ENCODE results near the gene MAML3. TPM values are rescaled to one million over a fixed set of nuclear protein-coding genes. Genes with fewer than 3 reads are reported as not detected.

Gene MAML3
- total and polyA plus RNA-seq, 2 of the 13 experiments (the other 11 are each of a cell fraction or from before 2014, with no cell fraction given) = 0.05 to 0.13 TPM

DNA sequence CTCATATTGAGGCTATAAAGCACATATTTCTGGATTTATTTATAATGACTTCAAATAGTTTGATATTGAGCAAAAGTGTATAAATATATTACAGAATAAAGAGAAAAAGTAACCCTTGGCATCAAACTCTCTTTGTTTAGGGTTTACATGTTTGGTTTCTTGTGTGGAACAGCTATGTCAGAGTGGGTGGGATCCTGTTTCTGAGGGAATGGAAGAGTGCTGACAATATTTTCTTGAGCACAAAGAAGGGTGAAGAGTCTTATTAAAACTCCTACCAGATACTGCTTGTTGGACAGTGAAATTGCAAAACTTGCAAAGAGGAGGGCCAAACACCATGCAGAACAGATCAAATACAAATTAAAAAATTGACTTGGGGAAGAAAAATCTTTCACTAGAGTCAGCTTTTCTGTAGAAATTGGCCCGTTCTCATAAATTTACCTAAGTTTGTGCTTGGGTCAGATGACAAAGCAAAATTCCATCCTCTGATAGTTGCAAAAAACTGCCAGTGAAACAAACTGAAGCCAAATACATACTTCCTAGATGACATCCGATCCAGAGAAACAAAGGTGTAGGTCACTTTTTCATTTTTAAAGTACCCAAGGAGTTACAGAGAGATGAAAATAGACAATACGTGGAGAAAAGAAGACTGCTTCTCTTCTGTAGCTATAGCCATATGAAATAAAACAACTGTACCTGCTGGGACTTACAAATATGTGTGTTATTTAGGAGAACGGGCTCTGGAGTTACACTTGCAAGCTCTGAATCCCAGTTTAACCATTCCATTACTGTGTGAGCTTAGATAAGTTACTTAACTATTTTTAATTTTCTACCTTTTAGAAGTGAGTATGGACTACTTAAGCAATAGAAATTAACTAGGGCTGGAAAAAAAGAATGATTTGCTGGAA, 133.3 kb downstream of the MAML3 start:
- peaks cover 6% of the 10 kb centered on the region; the same call in 1 of the 2 replicates for H3K9me3 ChIP-seq (ENCODE audit: low read length)
- no peaks in the 10 kb centered on the region for H3K27me3 ChIP-seq (ENCODE audit: control insufficient read depth in 1 of 2, insufficient read depth in 2 of 2, low read length in 2 of 2)
- no peaks in the 10 kb centered on the region for H3K79me2 ChIP-seq (ENCODE audit: insufficient read depth, low read length)
- ATAC-seq = no peak
- ChIA-PET CTCF (ENCODE audit: low intra/inter-chr PET ratio, low total read pairs) (no interaction called here), POLR2A (no interaction called here)
- peak overlapping the region; percentile 19 for H3K27ac ChIP-seq (ENCODE audit: extremely low read length, insufficient read depth, low read length)
- intact Hi-C loops (cut with micrococcal nuclease; ENCODE audit: unreplicated experiment) = no loop called here
- 32% methylated on average over 4 of the region's 4 CpGs for WGBS (ENCODE audit: low lambda C conversion rate)
- H3K36me3 ChIP-seq (replicated peaks in 1 of 2; ENCODE audit: control insufficient read depth in 1 of 2, insufficient read depth in 2 of 2, low read length in 2 of 2) = no peaks in the 10 kb centered on the region
- no peak overlapping the region; a peak in 1 of 6 replicates for H3K4me3 ChIP-seq (replicated peaks in 1 of 3; ENCODE audit: insufficient read depth in 1 of 3, low read depth in 2 of 3, low read length in 3 of 3)
- DNase-seq (ENCODE audit: low spot score) = no peak
- TF ChIP-seq ATF6 (CRISPR knock-in tag; conservative IDR thresholded peaks at IDR 0.05) (no peak), THAP9 (CRISPR knock-in tag; IDR thresholded peaks at IDR 0.05; ENCODE audit: borderline replicate concordance) (no peak), FOXA1 (IDR thresholded peaks at IDR 0.05) (no peak), FOXA1 (CRISPR knock-in tag; IDR thresholded peaks at IDR 0.05) (no peak), SMARCE1 (IDR thresholded peaks at IDR 0.05; ENCODE audit: borderline replicate concordance) (no peak), MXD3 (CRISPR knock-in tag; IDR thresholded peaks at IDR 0.05) (no peak), CCDC6 (CRISPR knock-in tag; IDR thresholded peaks at IDR 0.05) (no peak), SMYD3 (CRISPR knock-in tag; IDR thresholded peaks at IDR 0.05) (no peak), XRCC5 (optimal IDR thresholded peaks at IDR 0.05; ENCODE audit: low read length) (no peak), ZNF605 (CRISPR knock-in tag; IDR thresholded peaks at IDR 0.05) (no peak), ZNF563 (CRISPR knock-in tag; IDR thresholded peaks at IDR 0.05) (no peak), HNF4G (IDR thresholded peaks at IDR 0.05; ENCODE audit: borderline replicate concordance, low read depth, low read length) (no peak), HNF4G (CRISPR knock-in tag; IDR thresholded peaks at IDR 0.05; ENCODE audit: borderline replicate concordance, low read depth) (no peak), ZNF761 (CRISPR knock-in tag; conservative IDR thresholded peaks at IDR 0.05) (no peak)
- H4K20me1 ChIP-seq (ENCODE audit: insufficient read depth, low read length) = no peaks in the 10 kb centered on the region
- H3K9ac ChIP-seq (ENCODE audit: insufficient read depth, low read depth, low read length) = no peak overlapping the region
- peaks cover 33% of the 10 kb centered on the region for H3K4me1 ChIP-seq (ENCODE audit: insufficient read depth, low read length)
- FAIRE-seq = no peak
- peak overlapping the region; percentile 71 for H3K4me2 ChIP-seq (ENCODE audit: low read depth, low read length)
- in situ Hi-C loops (cut with HindIII; ENCODE audit: extremely low pct_ligation_motif_present, low pct_unique_long_range_greater_than_20kb) = loop anchor here (25.0 kb wide), 1 partner anchor 817 kb away; no protein-coding TSS in a partner anchor
- no peak overlapping the region for H2AFZ ChIP-seq (ENCODE audit: low read length)
- BruUV-seq (replicated peaks) = no TSS peak

Measured in HepG2 (cell line).